ENCODE results near the gene SLC16A3.

GRCh38 chr17:82274134-82275020, 45.5 kb downstream of the SLC16A3 start:
- TF ChIP-seq POLR2A (IDR thresholded peaks at IDR 0.05): no peak
- TF ChIP-seq, protein P1, sequence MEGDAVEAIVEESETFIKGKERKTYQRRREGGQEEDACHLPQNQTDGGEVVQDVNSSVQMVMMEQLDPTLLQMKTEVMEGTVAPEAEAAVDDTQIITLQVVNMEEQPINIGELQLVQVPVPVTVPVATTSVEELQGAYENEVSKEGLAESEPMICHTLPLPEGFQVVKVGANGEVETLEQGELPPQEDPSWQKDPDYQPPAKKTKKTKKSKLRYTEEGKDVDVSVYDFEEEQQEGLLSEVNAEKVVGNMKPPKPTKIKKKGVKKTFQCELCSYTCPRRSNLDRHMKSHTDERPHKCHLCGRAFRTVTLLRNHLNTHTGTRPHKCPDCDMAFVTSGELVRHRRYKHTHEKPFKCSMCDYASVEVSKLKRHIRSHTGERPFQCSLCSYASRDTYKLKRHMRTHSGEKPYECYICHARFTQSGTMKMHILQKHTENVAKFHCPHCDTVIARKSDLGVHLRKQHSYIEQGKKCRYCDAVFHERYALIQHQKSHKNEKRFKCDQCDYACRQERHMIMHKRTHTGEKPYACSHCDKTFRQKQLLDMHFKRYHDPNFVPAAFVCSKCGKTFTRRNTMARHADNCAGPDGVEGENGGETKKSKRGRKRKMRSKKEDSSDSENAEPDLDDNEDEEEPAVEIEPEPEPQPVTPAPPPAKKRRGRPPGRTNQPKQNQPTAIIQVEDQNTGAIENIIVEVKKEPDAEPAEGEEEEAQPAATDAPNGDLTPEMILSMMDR (IDR thresholded peaks at IDR 0.05): no peak

Measured in prostate gland (tissue), 2 donors.